ENCODE data around the gene FMNL2.

DNA sequence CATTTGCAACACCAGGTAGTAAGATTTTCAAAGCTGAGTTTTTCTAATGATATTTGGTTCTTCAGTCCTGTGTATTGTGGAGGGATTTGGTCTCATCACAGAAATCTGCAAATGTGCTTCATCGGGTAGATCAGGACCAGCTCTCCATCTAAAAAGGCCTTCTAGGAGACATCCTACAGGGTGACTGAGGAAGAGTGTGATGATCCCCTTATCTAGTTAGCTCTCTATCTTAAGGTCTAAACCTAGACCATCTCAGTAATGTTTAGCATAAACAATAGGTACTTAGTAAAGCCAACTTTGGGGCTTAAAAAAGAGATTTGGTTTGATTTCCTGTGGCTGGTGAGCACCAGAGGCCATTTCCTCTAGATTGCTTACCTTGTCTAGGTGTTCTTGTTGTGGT, 237.1 kb downstream of the FMNL2 start:
- TF ChIP-seq, protein P1, sequence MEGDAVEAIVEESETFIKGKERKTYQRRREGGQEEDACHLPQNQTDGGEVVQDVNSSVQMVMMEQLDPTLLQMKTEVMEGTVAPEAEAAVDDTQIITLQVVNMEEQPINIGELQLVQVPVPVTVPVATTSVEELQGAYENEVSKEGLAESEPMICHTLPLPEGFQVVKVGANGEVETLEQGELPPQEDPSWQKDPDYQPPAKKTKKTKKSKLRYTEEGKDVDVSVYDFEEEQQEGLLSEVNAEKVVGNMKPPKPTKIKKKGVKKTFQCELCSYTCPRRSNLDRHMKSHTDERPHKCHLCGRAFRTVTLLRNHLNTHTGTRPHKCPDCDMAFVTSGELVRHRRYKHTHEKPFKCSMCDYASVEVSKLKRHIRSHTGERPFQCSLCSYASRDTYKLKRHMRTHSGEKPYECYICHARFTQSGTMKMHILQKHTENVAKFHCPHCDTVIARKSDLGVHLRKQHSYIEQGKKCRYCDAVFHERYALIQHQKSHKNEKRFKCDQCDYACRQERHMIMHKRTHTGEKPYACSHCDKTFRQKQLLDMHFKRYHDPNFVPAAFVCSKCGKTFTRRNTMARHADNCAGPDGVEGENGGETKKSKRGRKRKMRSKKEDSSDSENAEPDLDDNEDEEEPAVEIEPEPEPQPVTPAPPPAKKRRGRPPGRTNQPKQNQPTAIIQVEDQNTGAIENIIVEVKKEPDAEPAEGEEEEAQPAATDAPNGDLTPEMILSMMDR (IDR thresholded peaks at IDR 0.05; ENCODE audit: insufficient read depth, low read length, poor library complexity, severe bottlenecking) = no peak
- TF ChIP-seq EZH2phosphoT487 (conservative IDR thresholded peaks at IDR 0.05; ENCODE audit: low read length) = no peak

Data from SU-DHL-6 (cell line).